Hematopoietic multipotent progenitor cell treated with erythropoietin and hydrocortisone succinate and interleukin-3 and kit ligand, for 15 days (in vitro differentiated cells): ENCODE data around the gene THSD4.

Experiments
- DNase-seq: peaks from one replicate; pipeline ENCODE4 v3.0.0-alpha.2; 2015; ENCODE audit warnings: low spot score

THSD4 gene

GRCh38 chr15:71688509-71689094 is 573.3 kb downstream of the THSD4 start:
- no peak for DNase-seq

- no peak for DNase-seq
Observed at GRCh38 chr15:71691081-71691457, 575.8 kb downstream of the THSD4 start.

- DNase-seq = no peak
Observed at GRCh38 chr15:71691458-71692417, 576.5 kb downstream of the THSD4 start.

GRCh38 chr15:71697236-71697635 is 582.0 kb downstream of the THSD4 start:
- no peak for DNase-seq

- no peak for DNase-seq
Observed at GRCh38 chr15:71698030-71698429, 582.8 kb downstream of the THSD4 start.

GRCh38 chr15:71698742-71699141 is 583.5 kb downstream of the THSD4 start:
- DNase-seq = no peak

GRCh38 chr15:71699977-71700376 is 584.7 kb downstream of the THSD4 start:
- DNase-seq = no peak

GRCh38 chr15:71701808-71702207 is 586.5 kb downstream of the THSD4 start:
- DNase-seq = no peak

GRCh38 chr15:71702496-71702895 is 587.2 kb downstream of the THSD4 start:
- no peak for DNase-seq

GRCh38 chr15:71705151-71705550 is 589.9 kb downstream of the THSD4 start:
- DNase-seq = no peak

- DNase-seq = no peak
Observed at GRCh38 chr15:71706461-71707229, 591.4 kb downstream of the THSD4 start.

- DNase-seq = no peak
Observed at GRCh38 chr15:71707230-71708050, 592.2 kb downstream of the THSD4 start.

GRCh38 chr15:71708051-71708429 is 592.8 kb downstream of the THSD4 start:
- no peak for DNase-seq

- no peak for DNase-seq
Observed at GRCh38 chr15:71708741-71709140, 593.5 kb downstream of the THSD4 start.

GRCh38 chr15:71709808-71710418 is 594.6 kb downstream of the THSD4 start:
- no peak for DNase-seq

GRCh38 chr15:71712182-71712581 is 596.9 kb downstream of the THSD4 start:
- no peak for DNase-seq

- DNase-seq = no peak
Observed at GRCh38 chr15:71713191-71713809, 598.0 kb downstream of the THSD4 start.

- no peak for DNase-seq
Observed at GRCh38 chr15:71715914-71716313, 600.6 kb downstream of the THSD4 start.

GRCh38 chr15:71716990-71717389 is 601.7 kb downstream of the THSD4 start:
- DNase-seq = no peak

- no peak for DNase-seq
Observed at GRCh38 chr15:71718116-71718910, 603.0 kb downstream of the THSD4 start.
